HG02642 (cell line): ENCODE data around the gene ECE1.
"Not testable (repeated sequence)": the region's sequence is repeated elsewhere in the genome, so short reads cannot be mapped to it uniquely, and the experiment has no call there.

Experiments used
- ATAC-seq: cut with Tn5 transposase; IDR thresholded peaks from one replicate; pipeline ENCODE4 v1.9.1; 2021; ENCODE audit warnings: mild to moderate bottlenecking; ENCODE audit not compliant: unreplicated experiment, poor library complexity

The ECE1 gene

DNA sequence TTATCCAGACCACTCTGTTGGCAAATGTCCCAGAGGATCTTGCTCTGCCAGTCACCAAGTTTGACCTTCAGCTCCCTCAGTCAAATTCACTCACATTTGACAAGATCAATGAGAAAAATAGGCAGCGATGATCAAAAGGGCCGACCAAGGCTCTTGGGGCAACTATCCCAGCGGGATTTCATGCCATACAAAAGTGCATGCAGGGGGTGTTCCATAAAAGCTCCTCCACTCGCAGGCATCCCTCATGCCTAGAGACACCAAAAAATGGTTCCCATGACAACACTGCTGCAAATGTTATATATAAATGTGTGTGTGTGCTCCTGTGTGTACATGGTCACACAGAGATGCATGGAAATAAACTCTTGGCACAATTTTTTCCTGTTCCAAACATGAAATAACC, 97.4 kb downstream of the ECE1 start:
- ATAC-seq, result no peak

DNA sequence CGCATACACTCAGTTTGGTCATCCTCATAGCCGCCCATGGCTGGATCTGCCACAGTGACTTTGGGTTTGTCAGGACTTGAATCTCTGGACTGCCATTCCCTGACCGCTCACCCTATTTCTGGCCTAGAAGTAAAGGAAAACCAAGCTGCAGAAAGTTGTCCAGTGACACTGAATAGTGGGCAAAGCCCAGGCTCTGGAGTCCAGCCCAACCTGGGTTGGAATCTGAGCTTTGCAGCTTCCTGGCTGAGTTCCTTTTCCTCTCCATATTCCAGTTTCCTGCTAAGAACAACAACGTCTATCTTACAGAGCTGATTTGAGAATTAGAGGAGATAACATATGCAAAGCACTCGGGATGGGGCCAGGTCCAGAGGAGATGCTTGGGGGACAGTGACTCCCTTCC, 98.0 kb downstream of the ECE1 start:
- ATAC-seq, result no peak

DNA sequence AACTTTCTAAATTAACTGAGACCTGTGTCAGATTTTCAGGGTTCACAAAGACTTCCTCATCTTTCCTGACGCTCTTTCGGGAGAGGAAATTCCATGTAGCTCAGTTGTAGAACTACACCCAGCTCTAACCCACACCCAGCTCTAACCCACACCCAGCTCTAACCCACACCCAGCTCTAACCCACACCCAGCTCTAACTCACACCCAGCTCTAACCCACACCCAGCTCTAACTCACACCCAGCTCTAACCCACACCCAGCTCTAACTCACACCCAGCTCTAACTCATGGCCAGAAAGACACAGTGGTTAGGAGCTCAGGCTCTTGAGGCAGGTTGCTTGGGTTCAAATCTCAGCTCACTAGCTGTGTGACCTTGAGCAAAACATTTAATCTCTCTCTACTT, 99.5 kb downstream of the ECE1 start:
- not testable (repeated sequence) for ATAC-seq

DNA sequence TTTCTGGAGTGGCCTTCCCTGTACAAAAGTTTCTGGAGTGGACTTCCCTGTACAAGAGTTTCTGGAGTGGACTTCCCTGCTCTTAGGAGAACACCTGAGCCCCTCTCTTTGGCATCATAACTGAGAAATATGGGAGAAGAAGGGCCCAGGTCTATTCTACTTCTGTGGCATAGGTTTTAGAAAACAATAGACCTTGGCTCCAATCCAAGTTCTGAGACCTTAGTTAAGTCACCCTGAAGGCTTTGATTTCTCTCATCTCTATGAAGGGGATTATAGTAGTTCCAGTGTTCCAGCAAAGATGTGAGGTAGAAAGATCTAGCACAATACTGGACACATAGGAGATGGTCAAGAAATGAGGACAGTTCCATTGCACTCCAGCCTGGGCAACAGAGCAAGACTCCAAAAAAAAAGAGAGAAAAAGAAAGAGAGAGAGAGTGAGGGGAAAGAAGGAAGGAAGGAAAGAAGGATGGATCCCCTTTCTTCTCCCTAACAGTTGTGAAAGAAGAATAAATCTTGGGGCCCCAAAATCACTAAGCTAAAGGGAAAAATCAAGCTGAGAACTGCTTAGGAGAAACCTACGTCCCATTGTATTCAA, 100.3 kb downstream of the ECE1 start:
- no peak for ATAC-seq

DNA sequence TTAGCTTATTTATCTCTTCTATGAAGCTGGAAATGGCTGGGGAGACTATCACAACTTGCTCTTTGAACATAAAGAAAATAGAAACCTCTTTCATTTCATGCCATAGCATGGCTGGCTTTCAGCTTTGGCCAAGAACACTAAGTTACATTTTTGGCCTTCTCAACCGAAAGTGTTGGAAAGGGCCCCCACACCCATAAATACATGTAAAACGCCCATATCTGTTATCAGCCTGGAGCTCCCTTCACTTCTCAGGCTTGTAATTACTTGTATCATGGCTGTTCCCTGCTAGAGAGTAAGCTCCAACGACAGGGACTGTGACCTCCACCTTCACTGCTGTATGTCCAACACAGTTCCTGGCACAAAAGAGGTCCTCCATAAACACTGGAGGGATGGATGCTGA, 100.8 kb downstream of the ECE1 start:
- no peak for ATAC-seq

DNA sequence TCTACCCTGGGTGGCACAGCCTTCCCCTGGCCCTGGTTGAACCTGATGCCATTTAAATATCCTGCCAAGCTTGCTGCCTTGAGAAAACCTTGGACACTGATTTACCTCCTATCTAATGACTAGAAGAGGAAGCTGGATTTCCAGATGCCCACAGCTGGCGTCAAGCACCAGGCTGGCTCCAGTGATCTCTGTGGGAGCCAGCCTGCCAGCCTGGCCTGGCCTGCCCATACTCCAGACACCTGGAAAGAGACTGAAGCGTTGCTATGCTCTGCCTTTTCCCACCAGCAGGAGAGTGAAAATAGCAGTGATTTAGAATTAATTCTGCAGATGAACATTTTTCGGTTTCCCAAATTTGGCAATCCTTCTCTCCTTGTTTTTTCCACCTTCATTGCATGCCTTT, 102.0 kb downstream of the ECE1 start:
- no peak for ATAC-seq

DNA sequence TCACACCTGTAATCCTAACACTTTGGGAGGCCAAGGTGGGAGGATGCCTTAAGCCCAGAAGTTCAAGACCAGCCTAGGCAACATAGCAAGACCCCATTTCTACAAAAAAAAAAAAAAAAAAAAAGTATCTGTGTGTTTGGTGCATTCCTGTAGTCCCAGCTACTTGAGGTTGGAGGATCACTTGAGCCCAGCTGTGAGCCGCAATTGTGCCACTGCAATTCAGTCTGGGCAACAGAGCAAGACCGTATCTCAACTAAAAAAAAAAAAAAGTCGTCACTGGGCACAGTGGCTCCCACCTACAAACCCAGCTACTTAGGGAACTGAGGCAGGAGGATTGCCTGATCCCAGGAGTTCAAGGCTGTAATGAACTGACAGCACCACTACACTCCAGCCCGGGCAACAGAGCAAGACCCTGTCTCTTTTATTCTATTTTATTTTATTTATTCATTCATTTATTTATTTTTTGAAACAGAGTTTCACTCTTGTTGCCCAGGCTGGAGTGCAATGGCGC, 105.0 kb downstream of the ECE1 start:
- no peak for ATAC-seq

DNA sequence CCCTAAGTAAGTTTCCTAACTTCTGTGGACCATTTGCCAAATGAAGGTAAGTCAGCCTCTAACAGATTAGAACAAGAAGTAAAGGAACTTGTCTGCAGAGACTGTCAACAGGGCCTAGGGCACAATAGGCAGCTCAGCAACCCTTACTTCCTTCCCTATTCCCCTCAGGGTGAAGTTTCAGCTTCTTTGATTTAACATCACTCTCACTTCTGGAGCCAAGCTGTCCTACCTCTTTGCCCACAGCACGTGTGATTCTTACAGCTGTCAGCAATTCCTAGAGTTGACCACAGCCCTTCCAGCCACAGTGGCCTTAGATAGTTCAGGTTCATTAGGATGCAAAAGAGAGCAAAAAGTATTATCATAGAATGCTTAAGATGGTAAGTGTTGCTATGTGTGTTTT, 106.0 kb downstream of the ECE1 start:
- no peak for ATAC-seq

DNA sequence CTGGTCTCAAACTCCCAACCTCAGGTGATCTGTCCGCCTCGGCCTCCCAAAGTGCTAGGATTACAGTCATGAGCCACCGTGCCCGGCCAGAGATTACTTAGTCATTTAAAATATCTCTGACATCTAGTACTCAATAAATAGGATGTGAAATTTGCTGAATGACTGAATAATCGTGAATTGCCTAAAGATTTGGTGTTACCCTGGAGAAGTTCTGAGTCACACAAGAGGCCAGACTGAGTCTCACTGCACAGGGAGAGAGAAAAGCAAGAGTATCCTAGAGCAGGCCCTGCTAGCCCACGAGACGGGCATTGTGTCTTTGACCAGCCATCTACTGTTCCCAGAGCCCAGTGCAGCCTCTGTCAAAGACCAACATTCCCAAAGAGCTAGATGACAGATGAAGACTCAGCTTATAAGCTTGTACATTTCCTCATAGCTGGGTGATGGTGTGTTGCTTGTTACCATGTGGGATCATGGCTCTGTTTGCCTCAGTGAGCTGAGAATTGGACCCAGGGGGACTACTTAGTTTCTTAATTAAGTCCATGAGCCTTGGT, 108.0 kb downstream of the ECE1 start:
- no peak for ATAC-seq

DNA sequence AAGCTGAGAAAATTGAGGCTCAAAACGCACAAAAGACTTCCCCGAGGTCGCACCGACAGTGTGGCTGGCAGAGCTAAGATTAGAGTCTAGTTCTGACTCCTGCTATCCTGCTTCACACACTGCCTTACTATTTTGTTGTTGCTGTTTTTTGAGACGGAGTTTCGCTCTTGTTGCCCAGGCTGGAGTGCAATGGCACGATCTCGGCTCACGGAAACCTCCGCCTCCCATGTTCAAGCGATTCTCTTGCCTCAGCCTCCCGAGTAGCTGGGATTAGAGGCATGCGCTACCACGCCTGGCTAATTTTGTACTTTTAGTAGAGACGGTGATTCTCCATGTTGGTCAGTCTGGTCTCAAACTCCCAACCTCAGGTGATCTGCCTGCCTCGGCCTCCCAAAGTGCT, 112.0 kb downstream of the ECE1 start:
- not testable (repeated sequence) for ATAC-seq

DNA sequence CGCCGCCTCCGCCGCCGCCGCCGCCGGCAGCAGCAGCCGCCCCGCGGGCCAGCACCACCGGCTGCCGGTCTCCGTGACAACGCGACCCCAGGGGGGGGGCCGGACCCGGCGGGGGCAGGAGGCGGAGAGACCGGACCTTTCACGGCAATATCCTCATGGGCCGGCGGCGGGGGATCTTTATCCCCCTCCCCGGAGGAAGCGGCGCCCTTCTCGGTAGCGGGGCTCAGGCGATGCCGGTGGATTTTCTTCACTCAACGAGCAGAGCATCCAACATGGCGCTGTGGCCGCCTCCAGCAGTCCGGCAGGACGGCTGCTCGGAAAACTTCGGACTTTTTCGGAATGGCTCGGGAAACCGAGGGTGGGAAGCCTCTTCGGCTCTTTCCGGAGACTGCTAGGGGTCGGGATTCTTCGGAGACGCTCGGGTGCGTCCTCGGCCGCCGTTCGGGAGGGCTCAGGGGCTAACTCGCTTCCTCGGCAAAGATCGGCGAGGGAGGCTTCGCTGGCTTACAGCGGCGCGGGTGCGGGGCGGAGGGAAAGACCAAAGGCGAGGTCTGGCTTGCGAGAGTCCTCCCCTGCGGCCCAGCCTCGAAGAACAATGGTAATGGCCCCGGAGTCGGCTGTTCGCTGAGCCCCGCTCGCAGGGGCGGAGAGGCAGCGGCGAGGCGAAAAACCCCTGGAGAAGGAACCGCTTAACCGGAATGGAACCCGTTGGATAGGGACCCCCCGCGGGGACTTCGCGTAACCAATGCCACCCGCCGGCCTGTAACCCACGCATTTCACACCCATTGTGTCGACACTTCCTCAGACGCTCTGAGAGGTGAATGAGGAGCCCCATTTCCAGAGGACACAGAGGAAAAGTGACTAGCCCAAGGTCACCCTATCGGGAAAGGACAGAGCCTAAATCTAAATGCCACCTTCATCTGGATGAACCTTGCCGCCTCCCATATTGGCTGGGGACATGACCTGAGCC, 113.4 kb downstream of the ECE1 start, which contains the start of gene EIF4G3:
Gene EIF4G3, minus strand, starts transcription at position 312 of the 970 bp plus-strand sequence. CDS start 174,155 bp downstream, outside the sequence.
- peak; percentile 89 for ATAC-seq

DNA sequence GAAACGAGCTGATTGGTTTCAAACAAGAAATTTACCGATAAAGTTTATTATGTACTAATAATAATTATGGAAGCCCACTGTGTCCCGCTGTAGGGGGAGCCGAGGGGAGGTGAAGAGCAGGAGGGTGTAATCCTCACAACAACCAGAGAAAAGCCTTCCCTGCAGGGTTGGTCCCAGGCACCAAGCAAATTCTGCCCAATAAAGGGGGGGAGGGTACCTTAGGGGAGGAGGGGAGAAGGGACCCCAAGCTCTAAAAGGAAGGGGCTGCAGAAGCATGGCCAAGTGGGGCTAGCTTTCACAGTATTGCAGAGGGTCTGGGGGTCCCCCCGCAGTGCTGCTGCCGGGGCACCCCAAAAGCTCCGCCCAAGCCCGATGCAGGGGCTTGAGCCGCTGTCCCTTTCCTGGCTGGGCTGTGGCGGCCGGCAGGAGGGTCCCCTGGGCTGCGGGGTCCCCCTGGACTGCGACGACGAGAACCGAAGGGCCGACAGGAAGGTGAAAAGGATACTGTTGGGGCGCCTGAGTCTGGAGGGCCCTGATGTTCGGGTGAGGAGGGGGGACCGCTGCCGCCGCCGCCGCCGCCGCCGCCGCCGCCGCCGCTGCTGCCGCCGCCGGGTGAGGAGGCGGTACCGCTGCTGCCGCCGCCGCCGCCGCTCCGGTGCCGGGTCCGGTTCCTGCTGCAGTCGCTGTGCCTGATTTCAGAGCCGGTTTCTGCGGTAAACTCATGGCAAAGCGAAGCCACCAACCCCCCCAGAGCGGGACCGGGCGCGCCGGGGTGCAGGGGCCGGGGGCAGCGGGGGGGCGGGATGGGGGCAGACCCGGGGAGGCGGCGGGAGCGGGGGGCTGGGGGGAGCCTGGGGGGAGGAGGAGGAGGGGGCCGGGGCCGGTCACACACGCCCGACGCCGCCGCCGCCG, 114.3 kb downstream of the ECE1 start:
- ATAC-seq, result peak; percentile 33

DNA sequence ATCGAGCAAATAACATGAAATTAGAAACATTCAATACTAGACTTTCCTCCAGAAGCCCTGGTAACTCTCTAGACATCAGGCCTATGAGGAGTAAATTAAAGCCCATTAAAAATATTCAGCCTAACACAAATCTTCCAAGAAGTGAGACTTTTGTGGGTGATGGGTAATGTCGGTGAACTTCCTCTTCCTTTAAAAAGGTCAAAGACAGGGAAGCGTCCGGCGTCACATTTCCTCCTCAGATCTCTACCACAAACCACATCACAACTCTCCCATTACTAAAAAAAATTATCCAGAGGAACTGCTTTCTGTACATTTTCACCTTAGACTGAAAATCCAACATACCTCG, 115.0 kb downstream of the ECE1 start:
- ATAC-seq, result no peak

DNA sequence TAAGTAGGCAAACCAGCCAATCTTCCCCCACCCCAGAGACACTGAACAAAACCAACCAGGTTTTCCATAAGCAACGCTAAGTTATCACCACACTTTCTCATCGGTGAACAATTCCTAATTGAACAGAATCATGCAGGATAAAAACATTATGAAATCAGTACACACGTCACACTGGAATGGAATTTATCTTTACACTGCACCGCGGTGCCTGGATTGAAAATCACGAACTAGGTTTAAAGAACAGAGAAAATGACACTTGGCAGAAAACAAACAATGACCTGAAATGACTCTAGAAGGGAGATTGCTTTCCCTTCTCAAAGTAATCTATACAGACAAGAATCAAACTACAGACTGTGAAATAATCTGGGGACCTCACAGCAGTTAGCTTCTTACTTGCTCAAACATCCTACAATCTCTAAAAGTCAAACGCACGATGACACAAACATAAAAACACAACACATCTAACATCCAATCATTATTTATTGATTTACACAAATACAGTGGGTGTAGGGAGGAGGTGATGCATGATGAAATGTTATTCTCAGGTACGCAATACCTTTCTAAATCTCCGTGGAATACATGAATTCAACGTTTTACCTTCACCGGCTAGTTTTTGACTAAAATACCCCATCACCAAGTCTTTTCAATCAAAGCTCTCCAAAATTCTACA, 115.5 kb downstream of the ECE1 start:
- ATAC-seq, result no peak

DNA sequence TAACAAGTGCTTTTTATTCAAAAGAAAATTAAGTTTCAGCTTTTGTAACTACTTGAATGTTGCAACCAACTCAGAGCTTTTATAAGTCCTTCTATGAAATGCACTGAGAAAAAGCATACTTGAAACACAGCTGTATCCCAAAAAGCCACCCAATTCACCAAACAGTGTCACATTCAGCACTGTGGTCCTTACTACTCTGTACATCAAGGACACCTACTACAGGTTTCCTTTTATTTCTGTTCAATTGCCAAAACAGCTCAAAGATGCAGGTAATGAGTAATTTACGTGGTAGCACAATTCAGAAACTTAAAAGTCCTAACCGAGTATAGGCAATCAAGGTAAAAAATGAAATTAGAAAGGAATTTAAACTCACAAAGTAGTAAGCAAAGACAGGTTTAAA, 116.0 kb downstream of the ECE1 start:
- no peak for ATAC-seq

DNA sequence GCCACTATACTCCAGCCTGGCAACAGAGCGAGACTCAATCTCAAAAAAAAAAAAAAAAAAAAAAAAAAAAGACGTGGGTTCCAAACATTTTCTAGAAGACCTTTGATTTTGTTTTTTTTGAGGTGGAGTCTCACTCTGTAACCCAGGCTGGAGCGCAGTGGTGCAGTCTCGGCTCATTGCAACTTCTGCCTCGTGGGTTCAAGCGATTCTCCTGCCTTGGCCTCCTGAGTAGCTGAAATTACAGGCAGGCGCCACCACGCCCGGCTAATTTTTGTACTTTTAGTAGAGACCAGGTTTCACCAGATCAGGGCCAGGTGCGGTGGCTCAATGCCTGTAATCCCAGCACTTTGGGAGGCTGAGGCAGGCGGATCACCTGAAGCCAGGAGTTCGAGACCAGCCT, 117.2 kb downstream of the ECE1 start:
- not testable (repeated sequence) for ATAC-seq

DNA sequence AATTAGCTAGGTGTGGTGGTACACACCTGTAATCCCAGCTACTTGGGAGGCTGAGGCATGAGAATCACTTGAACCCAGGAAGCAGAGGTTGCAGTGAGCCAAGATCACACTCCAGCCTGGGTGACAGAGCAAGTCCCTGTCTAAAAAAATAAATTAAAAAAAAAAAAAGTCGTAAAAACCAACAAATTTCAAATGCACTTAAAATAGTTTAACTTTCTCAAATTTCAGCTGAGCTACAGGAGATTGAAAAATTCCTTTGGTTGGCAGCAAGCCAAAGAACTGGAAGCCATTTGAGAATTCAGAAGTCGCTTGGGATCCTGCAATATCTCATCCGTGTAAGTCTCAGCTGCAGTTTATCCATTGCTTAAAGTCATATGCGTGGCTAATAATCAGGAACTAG, 119.4 kb downstream of the ECE1 start:
- ATAC-seq, result not testable (repeated sequence)

DNA sequence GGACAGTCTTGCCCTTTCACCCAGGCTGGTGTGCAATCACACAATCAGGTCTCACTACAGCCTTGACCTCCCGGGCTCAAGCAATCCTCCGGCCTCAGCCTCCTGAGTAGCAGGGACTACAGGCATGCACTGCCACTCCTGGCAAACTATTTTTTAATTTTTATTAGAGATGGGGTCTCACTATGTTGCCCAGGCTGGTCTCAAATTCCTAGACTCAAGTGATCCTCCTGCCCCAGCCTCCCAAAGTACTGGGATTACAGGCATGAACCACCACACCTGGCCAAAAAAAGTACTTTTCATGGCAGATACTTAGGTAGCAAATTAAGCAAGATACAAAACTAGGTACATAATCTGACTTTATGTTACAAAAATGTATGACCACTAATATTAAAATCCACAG, 121.8 kb downstream of the ECE1 start:
- no peak for ATAC-seq
